Stromal cell of bone marrow (primary cell): Measurements from ENCODE around the gene OPN4.

Source experiments
- DNase-seq: peaks from one replicate; pipeline ENCODE4 v3.0.0-alpha.2; 2012; ENCODE audit warnings: low read depth

OPN4 gene

DNA sequence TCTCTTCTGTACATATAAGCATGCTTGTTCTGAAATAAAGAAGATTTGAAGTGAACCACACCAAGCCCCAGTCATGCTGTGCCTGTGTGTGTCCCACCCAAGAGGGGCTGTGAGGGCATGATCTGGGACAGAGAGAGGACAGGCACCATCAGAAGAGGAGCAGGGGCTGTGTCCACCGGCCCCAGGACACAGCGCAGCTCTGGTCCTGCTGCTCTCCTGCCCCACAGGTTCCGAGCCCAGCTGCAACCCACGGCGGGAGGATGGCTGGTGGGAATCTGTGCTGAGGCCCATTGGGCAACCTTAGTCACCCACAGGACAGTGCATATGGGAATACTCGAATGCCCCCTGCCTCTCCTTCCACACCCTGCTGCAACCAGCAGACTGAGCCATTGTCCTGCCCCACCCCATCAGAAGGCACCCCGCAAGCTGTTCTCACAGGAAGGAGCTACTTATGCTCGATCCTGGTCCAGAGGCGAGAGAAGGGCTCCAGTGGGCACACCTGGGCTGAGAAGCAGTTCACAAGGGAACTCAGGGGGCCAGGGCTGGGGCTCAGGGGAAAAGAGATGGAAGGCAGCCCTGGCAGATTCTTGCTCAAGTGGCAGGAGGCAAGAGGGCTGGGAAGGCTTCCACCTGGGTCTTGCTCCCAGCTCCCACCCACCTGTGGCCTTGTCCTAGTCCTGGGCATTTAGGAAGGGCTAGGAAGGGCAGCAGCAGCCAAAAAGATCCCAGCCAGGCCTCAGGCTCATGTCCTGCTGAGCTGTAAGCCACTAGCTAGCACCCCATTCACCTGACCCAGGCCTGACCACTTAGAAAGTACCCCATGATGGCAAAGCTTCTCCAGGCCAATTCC, 45.9 kb downstream of the OPN4 start:
- DNase-seq, result no peak

DNA sequence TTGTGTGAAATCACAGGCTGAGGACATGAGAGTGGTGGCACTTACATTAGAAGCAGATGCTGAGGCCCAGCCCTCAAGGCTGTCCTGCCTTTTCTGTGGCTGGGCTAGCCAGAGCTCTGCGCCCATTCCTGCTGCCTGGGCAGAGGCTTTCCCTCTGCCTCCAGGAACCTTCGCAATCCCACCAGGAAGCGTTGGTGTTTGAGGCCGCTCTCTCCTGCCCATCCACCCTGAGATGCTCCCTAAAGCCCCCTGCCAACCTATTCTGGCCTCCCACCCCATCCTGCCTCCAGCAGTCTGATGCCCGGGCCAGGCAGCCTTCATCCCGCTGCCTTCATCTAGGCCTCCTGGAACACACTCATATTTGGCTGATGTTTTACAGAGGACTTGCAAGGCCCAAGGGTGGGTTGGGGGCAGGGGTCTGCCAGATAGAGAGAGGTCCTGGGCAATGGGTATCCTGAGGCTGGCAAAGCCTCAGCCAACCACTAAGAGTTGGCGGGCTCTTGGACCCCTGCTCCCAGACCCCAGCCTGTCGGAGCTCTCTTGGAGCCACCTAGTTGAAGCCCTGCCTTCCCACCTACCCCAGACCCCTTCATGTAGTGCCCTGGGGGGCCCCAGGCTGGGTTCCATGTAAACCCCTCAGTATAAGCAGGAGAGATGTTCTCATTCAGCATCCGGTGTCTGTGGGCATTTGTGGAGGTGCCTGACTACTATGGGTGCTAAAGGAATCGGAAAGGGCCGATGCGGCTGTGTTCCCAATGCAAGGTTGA, 46.7 kb downstream of the OPN4 start:
- DNase-seq, result no peak

DNA sequence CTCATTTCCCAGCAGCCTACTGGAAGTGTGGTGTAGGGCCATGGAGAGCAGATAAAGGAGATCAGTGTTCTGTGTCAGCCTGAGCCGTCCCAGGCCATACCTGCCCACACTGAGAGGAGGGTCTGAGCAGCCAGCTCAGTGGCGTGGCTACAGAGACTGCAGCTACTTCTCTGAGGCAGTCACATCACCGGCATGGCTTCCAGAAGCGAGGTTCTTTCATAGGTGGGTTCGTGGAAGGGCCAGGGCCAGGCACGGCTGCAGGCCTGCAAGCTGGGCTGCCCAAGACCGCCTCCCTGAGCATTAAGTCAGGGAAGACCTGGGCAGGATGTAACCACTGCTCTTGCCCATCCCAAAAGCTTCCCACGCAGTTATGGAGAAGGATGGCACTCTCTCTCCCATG, 48.8 kb downstream of the OPN4 start:
- DNase-seq, result no peak

DNA sequence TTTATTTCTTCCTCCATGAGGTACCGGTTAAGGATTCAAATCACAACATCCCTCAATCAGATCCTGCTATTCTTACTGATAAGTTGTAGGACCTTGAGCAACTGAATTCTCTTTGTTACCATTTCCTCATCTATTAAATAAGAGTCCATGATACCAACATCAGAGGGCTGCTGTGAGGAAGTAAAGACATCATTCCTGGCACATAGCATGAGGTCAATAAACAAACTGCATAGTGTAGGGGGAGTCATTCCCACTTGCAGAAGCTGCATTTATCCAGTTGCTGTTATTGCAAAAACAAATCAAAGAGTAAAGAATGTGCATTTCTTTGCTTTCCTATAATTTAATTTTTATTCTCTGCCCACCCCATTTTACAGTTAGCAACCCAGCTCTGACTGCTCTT, 50.8 kb downstream of the OPN4 start:
- no peak for DNase-seq

DNA sequence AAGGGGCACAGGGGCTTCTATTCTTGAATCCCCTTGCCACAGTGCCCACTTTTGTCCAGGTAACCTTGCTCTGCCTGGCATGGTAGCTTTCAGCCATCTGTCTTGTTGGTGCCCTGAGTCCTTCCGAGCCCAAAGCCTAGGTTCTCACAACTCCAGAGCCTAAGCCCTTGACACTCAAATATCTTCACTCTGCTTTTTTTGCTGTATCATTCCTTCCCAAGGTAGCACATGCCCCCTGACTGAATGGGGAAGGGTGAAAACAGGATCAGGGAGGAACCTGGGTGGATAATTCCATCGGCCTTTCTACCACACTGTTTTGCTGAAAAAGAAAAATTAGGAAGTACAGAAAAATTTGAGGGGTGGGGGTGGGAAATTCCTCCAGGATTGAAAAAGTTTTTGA, 51.6 kb downstream of the OPN4 start:
- no peak for DNase-seq

DNA sequence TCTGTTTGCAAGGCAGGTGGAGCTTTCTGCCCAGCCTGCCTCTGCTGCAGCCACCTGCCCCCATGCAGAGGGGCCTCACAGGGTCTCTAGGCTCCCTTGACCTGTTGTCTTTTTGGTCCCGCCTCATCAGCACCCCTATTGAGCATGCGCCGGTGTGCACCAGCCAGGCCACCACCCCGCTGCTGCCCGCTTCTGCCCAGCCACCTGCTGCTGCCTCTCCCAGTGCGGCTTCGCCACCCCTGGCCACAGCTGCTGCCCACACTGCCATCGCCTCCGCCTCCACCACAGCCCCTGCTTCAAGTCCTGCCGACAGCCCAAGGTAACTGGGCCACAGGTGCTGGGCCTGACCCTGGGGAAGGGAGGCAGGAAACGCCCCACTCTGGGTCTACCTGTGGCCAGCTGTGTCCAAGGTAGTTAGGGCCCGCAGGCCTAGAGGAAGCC, 52.1 kb downstream of the OPN4 start:
- no peak for DNase-seq

DNA sequence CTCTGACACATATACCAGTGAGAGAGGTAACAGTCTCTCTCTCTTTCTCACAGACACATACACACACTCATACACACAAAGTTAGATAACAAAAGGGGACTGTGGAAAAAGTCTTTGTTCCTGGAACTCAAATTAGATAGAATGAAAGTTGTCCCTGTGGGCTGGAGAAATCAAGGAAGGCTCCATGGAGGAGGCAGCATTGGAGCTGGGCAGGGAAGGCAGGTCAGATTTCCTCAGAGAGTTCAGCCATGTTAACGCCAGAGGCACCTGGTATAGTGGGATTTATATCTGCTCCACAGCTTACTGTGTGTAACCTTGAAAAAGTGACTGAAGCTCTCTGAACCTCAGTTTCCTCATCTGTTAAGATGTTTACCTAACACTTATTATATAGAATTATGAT, 52.6 kb downstream of the OPN4 start:
- DNase-seq, result no peak

DNA sequence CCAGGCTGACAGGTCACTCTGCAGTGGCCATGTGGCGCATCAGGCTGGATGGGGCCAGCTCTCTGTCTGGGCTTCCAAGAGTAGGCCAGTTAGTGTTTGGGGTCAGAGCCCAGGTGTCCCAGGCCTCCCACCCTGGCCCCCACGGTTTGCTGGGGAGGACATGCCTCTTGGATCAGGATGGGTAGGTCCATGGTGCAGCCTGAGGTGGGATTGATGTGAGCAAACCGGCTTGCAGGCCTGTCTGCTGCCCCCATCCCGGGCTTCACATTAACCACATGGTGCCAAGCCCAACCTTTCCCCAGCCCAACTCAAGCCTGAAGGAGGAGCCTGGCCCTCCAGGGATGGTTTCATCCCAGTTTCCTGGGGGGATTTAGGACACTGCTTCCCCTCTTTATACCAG, 53.2 kb downstream of the OPN4 start:
- no peak for DNase-seq

DNA sequence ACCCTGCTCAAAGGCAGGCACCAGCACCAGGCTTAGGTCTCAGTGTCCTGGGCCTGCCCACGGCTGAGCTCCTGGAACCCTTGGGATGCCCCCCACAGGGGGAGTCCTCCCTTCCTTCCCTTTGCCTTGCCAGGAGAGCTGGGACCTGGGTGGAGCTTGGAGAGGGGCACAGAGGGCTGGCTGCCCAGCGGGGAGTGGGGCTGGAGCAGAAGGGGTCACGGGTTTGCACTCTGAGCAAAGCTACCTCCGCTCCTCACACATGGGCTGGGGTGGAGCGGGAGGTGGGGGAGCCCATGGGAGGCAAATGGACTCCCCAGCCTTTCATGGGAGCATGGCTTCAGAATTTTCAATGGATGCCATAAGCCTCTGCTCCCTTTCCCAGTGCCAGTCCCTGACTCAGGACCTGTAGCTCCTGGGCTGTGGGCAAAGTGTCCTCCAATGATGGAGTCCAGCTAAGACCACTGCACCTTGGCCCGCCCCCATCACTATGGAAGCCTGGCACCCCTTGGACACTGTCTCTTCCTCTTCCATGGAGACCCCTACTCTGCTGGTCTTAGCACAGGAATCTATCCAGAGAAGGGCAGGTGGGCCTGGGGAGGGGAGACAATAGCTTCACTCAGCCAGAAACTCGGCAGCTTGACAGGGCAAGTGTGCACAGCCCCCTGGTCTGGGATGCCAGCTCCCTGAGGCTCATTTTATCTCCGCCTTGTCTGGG, 53.9 kb downstream of the OPN4 start:
- DNase-seq, result no peak

DNA sequence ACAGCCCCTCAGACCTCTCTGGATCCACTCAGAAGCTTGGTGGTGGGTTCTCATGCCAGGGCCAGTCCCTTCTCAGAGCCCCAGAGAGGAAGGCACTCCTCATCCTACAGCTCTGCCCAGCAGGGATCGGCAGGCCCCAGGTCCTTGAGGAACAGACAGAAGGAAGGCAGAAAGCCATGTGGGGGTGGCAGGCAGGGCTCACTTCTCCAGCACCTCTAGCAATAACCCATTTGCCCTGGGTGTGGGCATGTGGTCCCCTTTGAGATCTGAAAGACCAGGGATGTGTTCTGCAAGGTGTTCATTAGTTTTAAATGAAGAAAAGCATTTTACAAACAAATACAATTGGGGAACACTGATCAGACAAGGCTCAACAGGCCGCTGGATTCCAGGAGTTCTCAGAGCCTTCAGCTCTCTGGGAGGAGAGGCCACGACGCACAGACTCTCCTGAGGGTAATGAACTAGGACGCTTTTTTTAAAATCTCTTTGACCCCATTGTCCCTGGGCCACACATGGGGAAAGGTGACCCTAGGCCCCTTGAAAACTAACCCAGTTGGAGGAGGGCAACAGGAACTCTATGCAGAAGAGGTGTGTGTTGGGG, 54.5 kb downstream of the OPN4 start:
- no peak for DNase-seq

DNA sequence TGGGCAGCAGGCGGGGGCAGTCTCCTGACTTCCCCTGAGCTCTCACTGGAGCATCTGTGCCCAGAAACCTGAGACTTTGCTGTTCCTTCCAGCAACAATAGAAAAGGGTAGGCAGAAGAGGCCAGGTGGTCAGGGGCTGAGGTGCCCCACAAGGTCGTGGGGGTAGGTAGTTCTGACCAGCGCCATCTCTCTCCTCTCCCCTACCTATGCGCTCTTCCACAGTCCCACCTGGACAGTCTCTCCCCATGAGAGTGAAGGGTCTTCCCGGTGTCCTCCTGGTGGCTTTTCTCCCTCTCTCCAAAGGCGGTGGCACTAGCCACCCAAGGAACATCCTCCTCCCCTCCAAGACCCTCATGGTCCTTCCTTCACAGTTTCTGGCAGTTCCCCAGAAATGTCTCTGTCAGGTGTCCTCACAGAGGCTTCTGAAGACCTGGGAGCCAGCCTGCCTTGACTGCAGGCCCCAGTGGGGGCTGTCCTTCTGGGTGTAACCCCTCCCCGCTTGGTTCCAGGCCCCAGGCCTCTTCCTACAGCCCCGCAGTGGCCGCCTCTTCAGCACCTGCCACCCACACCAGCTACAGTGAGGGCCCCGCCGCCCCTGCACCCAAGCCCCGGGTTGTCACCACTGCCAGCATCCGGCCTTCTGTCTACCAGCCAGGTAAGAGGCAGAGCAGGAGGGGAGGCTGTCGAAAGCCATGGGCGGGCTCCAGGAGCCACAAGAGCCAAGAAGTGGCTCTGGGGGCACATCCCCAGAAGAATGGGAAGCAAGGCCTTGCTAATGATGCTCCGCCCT, 55.2 kb downstream of the OPN4 start:
- DNase-seq, result no peak

DNA sequence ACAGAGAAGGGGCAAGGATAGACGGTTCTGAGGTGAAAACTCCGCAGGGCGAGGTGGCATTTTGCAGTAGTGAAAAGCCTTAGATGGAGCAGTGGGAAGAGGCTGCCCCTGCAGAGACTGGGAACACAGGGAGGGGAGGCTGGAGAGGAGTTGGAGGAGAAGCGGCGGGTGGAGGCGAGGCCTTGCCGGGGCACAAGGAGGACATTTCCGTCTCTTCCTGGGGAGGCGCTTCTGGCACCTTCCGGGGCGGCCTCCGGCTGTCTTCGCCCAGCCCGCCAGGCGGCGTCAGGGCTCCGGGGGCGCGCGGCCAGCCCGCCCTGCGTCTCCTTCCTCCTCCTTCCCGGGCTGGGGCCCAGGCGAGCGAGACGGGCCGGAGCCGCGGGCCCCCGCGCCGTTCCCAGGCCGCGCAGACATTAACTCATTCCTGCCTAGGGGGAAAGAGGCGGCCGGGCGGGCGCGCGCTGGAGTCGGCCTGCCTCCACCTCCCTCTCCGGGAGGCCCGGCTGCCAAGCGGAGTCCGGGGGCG, 56.7 kb downstream of the OPN4 start:
- peak; percentile 86 for DNase-seq

DNA sequence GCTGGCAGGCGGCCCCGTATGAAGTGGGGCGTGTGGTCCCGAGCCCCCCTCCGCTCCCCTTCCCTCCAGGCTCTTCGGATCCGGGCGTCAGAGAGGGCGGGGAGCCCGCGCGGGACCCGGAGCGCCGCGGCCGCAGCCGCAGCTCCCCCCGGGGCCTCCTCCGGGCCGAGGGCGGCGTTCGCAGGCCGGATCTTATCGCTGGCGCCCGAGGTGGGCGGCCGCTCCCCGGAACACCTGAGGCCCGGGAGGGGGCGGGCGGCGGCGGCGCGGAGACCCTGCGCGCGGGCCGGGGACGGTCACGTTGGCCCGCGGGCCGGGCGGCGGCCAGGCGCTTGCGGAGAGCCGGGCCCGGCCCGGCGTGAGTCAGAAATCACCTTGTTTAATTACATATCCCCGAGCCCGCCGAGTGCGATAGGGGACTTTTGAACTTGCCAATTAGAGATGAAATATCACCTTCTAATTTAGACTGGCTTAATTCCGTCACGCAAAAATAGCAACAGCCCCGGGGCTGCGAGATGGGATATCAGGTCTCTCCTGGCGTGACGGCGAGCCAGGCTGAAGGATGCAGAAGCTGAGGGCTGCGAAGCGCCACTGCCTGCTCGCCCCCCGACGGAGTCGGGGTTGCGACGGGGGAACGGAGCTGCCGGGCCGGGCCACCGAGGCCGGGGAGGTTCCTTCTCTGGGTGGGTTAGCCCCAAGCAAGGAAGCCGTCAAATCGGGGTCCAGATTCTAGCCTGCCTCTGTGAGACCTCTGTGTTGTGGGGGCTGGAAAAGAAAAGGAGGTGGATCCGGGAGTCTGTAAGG, 57.4 kb downstream of the OPN4 start:
- no peak for DNase-seq

DNA sequence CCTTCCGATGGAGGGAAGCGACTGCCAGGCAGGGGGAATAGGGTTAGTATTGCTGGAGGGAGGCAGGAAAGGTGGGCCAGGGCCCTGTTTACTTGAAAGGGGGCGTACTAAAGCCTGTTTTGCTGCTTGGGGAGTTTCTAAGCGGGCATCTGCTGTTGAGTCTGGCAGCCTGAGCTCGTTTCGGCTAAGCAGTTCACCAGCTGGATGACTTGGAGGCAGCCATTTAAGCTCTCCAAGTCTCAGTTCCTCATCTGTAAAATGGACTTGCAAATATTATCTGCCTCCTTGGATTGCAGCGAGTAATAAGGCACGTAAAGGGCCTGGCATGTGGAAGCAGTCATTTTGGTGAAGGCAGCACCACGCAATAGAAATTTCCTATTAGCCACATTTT, 58.0 kb downstream of the OPN4 start:
- no peak for DNase-seq

DNA sequence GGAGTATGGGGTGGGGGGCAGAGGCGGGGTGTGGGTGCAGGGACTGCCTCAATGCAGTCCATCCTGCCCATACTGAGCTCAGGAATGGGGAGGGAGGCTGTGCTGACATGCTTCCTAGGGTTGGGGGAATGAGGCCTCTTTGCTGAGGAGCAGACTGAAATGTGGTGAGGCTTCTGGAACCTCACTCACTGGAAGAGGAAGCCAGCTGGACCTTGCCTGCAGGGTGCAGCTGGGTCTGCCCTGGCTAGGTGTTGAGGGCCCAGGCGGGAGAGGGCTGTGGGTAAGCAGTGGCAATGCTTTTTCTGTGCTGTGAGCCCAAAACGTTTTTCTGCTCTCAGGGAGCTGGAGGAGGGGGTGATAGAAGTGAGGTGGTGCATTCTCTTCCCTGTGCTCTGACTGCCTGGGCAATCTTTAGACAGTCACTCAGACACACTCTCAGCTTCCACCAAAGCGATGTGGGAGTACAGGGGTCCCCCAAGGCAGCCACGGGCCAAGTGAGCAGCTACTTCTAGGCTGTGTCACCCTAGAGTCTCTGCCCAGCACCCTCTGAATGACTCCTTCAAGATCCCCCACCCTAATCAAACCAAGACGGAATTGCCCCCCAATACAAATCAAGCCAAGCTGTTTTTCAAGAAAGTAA, 60.9 kb downstream of the OPN4 start:
- DNase-seq, result no peak

DNA sequence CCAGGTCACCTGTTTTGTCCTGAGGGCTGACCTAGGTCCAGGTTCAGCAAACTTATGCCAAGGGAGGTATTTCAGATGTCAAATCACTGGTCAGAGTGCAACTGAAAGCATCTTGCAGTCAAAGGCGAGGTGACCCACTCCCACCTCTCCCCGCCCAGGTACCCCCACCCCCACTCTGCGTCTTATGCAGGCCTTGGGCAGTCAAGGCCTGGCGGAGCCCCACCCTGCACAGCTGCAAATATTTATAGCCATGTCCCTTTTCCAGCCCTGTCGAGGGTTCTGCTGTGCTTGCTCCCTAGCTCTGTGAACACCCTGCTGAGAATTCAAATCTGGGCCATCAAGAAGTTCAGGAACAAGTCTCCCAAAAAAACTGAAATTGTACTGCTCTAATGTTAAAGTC, 61.5 kb downstream of the OPN4 start:
- DNase-seq, result no peak
